22Rv1 (cell line): ENCODE results near the gene KANK4.

Experiments used
- H3K27ac ChIP-seq: fragments of 450-650 bp; 2 replicates; pipeline ENCODE4 v1.5.1; 2017
- ZFX ChIP-seq: fragments of 450-650 bp; IDR thresholded peaks from 2 replicates; pipeline ENCODE4 v1.6.1; 2017; ENCODE audit warnings: antibody characterized with exemption, borderline replicate concordance
- TF ChIP-seq, protein P1 (sequence below): fragments of 450-650 bp; IDR thresholded peaks from 2 replicates; pipeline ENCODE4 v1.5.1; 2017; ENCODE audit warnings: mild to moderate bottlenecking

The KANK4 gene

DNA sequence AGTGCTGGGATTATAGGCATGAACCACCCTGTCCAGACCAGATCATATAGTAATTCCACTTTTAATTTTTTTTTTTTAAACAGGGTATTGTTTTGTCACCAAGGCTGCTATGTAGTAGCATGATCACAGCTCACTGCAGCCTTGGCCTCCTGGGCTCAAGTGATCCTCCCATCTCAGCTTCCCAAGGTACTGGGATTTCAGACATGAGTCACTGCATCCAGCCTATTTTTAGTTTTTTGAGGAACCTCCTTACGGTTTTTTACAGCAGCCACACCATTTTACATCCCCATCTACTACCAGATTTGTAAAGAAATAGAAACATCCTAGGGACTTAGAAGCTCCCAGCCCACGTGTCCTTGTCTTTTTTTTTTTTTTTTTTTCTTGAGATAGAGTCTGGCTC lies 100.6 kb downstream of the KANK4 start:
- no peak overlapping the region for H3K27ac ChIP-seq
- TF ChIP-seq, protein P1, sequence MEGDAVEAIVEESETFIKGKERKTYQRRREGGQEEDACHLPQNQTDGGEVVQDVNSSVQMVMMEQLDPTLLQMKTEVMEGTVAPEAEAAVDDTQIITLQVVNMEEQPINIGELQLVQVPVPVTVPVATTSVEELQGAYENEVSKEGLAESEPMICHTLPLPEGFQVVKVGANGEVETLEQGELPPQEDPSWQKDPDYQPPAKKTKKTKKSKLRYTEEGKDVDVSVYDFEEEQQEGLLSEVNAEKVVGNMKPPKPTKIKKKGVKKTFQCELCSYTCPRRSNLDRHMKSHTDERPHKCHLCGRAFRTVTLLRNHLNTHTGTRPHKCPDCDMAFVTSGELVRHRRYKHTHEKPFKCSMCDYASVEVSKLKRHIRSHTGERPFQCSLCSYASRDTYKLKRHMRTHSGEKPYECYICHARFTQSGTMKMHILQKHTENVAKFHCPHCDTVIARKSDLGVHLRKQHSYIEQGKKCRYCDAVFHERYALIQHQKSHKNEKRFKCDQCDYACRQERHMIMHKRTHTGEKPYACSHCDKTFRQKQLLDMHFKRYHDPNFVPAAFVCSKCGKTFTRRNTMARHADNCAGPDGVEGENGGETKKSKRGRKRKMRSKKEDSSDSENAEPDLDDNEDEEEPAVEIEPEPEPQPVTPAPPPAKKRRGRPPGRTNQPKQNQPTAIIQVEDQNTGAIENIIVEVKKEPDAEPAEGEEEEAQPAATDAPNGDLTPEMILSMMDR = no peak
- TF ChIP-seq ZFX = no peak

DNA sequence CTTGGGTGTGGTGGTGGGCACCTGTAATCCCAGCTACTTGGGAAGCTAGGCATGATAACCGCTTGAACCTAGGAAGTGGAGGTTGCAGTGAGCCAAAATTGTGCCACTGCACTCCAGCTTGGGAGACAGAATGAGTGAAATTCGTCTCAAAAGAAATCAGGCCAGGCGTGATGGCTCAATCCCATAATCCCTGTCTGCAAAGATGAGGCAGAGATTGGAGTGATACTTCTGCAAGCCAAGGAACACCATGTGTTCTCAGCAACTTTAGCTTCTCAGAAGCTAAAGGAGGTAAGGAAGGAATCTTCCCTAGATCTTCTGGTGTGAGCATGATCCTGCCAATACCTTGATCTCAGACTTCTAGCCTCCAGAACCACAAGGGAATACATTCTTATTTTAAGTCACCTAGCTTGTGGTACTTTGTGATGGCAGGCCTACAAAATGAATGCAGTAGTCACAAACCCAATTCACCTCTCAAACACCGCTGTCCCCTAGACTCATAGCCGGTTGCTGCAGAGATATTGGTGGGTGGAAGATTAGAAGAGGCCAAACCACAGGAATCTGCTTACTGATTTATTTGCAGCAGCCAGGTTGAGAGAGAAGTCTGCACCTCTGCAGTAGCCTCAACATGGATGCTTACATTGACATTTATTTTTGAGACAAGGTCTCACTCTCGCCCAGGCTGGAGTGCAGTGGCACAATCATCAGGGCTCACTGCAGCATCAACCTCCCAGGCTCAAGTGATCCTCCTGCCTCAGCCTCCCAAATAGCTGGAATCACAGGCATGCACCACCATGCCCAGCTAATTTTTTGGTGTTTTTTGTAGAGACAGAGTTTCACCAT lies 105.9 kb downstream of the KANK4 start:
- TF ChIP-seq, protein P1 = no peak
- TF ChIP-seq ZFX = no peak
- H3K27ac ChIP-seq = no peak overlapping the region

DNA sequence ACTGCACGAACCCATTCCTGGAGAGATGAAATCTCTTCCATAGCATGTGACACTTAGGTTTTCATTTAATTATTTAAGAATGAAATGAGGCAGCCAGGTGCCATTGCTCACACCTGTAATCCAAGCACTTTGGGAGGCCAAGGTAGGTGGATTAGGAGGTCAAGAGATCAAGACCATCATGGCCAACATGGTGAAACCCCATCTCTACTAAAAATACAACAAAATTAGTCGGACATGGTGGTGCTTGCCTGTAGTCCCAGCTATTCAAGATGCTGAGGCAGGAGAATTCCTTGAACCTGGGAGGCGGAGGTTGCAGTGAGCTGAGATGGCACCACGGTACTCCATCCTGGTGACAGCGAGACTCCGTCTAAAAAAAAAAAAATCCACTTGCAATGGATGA lies 106.8 kb downstream of the KANK4 start:
- no peak overlapping the region for H3K27ac ChIP-seq
- TF ChIP-seq, protein P1 = no peak
- TF ChIP-seq ZFX = no peak

DNA sequence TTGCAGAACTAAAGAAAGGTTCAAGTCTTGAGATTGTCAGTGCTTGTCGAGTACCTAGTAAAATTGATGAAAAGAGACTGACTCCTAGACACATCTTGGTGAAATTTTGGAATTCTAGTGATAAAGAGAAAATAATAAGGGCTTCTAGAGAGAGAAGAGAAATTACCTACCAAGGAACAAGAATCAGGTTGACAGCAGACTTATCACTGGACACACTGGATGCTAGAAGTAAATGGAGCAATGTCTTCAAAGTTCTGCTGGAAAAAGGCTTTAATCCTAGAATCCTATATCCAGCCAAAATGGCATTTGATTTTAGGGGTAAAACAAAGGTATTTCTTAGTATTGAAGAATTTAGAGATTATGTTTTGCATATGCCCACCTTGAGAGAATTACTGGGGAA lies 108.3 kb downstream of the KANK4 start:
- TF ChIP-seq, protein P1 = no peak
- no peak for TF ChIP-seq ZFX
- H3K27ac ChIP-seq = no peak overlapping the region

GRCh38 chr1:62209931-62210595 lies 109.2 kb downstream of the KANK4 start:
- no peak for TF ChIP-seq ZFX
- TF ChIP-seq, protein P1 = no peak
- no peak overlapping the region for H3K27ac ChIP-seq

GRCh38 chr1:62208970-62209369 lies 110.3 kb downstream of the KANK4 start:
- no peak overlapping the region for H3K27ac ChIP-seq
- TF ChIP-seq, protein P1 = no peak
- TF ChIP-seq ZFX = no peak

GRCh38 chr1:62208087-62208486 lies 111.1 kb downstream of the KANK4 start:
- TF ChIP-seq ZFX = no peak
- TF ChIP-seq, protein P1 = no peak
- H3K27ac ChIP-seq = no peak overlapping the region
